ENCODE measurements around the gene PHF2. TPM values are rescaled to one million over a fixed set of nuclear protein-coding genes. Genes with fewer than 3 reads are reported as not detected.

The PHF2 gene
- total RNA-seq, 1 experiment from 2014 or later, result 17.4 TPM

- Mint-ChIP-seq H3K4me1 (peaks cover 4% of the 10 kb centered on the region in 2 experiments; a peak in 3 of 4 replicates), H3K9me3 (no peaks in the 10 kb centered on the region), H3K27me3 (ENCODE audit: low read depth) (no peaks in the 10 kb centered on the region), H3K4me3 (no peak overlapping the region), H3K27ac (no peak overlapping the region; a peak in 1 of 7 replicates), H3K36me3 (ENCODE audit: insufficient read depth in 1 of 3, low read depth in 3 of 3) (peaks cover 0 to 15% (median 13%) of the 10 kb centered on the region in 3 experiments; a peak in 5 of 7 replicates)
- Histone ChIP-seq H3K23me2 (ENCODE audit: insufficient read length, low read depth, low read length, poor library complexity, severe bottlenecking) (peaks cover under 1% of the 10 kb centered on the region), H4K91ac (ENCODE audit: insufficient read length, low read depth, low read length) (no peak overlapping the region), H3K27me3 (ENCODE audit: insufficient read depth, low read length) (no peaks in the 10 kb centered on the region), H3K56ac (ENCODE audit: insufficient read length, low read depth, low read length) (no peak overlapping the region), H3K4me2 (ENCODE audit: insufficient read depth, insufficient read length, low read length) (no peak overlapping the region), H4K5ac (ENCODE audit: insufficient read length, low read depth, low read length) (no peak overlapping the region), H3K9me3 (ENCODE audit: control insufficient read depth, low read depth, low read length) (no peaks in the 10 kb centered on the region), H3K14ac (ENCODE audit: insufficient read depth, low read length) (no peak overlapping the region), H3T11ph (ENCODE audit: low read length) (no peak overlapping the region), H3K4ac (ENCODE audit: low read depth, low read length) (no peak overlapping the region), H2BK12ac (ENCODE audit: insufficient read length, low read depth, low read length) (no peak overlapping the region), H2BK20ac (ENCODE audit: low read depth, low read length, poor library complexity, severe bottlenecking) (no peak overlapping the region), H2BK15ac (ENCODE audit: low read depth, low read length) (no peak overlapping the region), H3K9ac (ENCODE audit: extremely low read depth, insufficient read length, low read length) (no peak overlapping the region), H3K79me2 (ENCODE audit: insufficient read depth, low read length) (no peaks in the 10 kb centered on the region), H2BK120ac (ENCODE audit: low read depth, low read length, poor library complexity, severe bottlenecking) (no peak overlapping the region), H3K27ac (ENCODE audit: insufficient read length, low read depth, low read length) (no peak overlapping the region), H2AFZ (ENCODE audit: low read length) (no peak overlapping the region), H3K18ac (ENCODE audit: insufficient read length, low read depth, low read length) (no peak overlapping the region), H4K20me1 (ENCODE audit: control insufficient read depth, insufficient read depth, insufficient read length) (no peaks in the 10 kb centered on the region), H2AK5ac (ENCODE audit: insufficient read length, low read length) (no peak overlapping the region), H2BK5ac (ENCODE audit: insufficient read length, low read length) (no peak overlapping the region), H3K4me1 (ENCODE audit: insufficient read depth, low read length) (no peaks in the 10 kb centered on the region), H3K23ac (ENCODE audit: insufficient read length, low read depth, low read length) (no peak overlapping the region), H4K8ac (replicated peaks; ENCODE audit: insufficient read length, low read depth, low read length) (no peak overlapping the region), H3K79me1 (ENCODE audit: insufficient read depth, low read depth, low read length, poor library complexity, severe bottlenecking) (no peaks in the 10 kb centered on the region)
- no CpG with 5 or more reads among the region's 17 CpGs for WGBS (ENCODE audit: extremely low coverage, insufficient read length, low lambda C conversion rate)
- peak; percentile 18 for DNase-seq
- TF ChIP-seq, protein P1, sequence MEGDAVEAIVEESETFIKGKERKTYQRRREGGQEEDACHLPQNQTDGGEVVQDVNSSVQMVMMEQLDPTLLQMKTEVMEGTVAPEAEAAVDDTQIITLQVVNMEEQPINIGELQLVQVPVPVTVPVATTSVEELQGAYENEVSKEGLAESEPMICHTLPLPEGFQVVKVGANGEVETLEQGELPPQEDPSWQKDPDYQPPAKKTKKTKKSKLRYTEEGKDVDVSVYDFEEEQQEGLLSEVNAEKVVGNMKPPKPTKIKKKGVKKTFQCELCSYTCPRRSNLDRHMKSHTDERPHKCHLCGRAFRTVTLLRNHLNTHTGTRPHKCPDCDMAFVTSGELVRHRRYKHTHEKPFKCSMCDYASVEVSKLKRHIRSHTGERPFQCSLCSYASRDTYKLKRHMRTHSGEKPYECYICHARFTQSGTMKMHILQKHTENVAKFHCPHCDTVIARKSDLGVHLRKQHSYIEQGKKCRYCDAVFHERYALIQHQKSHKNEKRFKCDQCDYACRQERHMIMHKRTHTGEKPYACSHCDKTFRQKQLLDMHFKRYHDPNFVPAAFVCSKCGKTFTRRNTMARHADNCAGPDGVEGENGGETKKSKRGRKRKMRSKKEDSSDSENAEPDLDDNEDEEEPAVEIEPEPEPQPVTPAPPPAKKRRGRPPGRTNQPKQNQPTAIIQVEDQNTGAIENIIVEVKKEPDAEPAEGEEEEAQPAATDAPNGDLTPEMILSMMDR (conservative IDR thresholded peaks at IDR 0.05), result no peak
Measured at GRCh38 chr9:93678199-93679019, 102.0 kb downstream of the PHF2 start.

Data from H9 (cell line).